ENCODE data around the gene NUCKS1. TPM values are rescaled to one million over a fixed set of nuclear protein-coding genes. Genes with fewer than 3 reads are reported as not detected.

NUCKS1 gene
- total and polyA plus RNA-seq, 2 of the 8 experiments (the other 6 are each of a cell fraction or from before 2014, with no cell fraction given): 126 to 461 TPM

GRCh38 chr1:205670611-205671430 is 79.2 kb downstream of the NUCKS1 start:
- H3K79me1 ChIP-seq (ENCODE audit: low read depth, low read length): peaks cover 15% of the 10 kb centered on the region
- peak overlapping the region; percentile 92 for H4K5ac ChIP-seq (ENCODE audit: insufficient read length, low read depth, low read length)
- peak overlapping the region; percentile 96 for H3K18ac ChIP-seq (ENCODE audit: extremely low read depth, low read length)
- H3K4me3 ChIP-seq (ENCODE audit: extremely low read depth in 1 of 4, insufficient read depth in 2 of 4, low read depth in 3 of 4, low read length in 4 of 4): peak overlapping the region in 3 of 4 experiments; percentile 14 to 49 (median 32); a peak in 6 of 8 replicates
- H2BK12ac ChIP-seq (ENCODE audit: low read depth, low read length): peak overlapping the region; percentile 100
- peak overlapping the region; percentile 99 for H2BK15ac ChIP-seq (ENCODE audit: low read length)
- H4K8ac ChIP-seq (ENCODE audit: extremely low read depth, insufficient read depth, low read length): peak overlapping the region; percentile 60; the same call in 1 of the 2 replicates
- peak overlapping the region; percentile 81 for H3K27ac ChIP-seq (ENCODE audit: low read depth, low read length)
- H3K23me2 ChIP-seq (ENCODE audit: low read depth, low read length): no peaks in the 10 kb centered on the region
- H3K4me1 ChIP-seq (replicated peaks in 1 of 4; ENCODE audit: control insufficient read depth in 3 of 4, insufficient read depth in 4 of 4, low read length in 3 of 4): peaks cover 17 to 53% (median 42%) of the 10 kb centered on the region in 4 experiments
- H2BK20ac ChIP-seq (ENCODE audit: low read length): peak overlapping the region; percentile 90
- peaks cover 0 to 46% of the 10 kb centered on the region in 2 experiments; a peak in 2 of 4 replicates for H3K79me2 ChIP-seq (ENCODE audit: control insufficient read depth in 1 of 2, insufficient read depth in 2 of 2, low read length in 2 of 2)
- H4K91ac ChIP-seq (replicated peaks; ENCODE audit: insufficient read length, low read length): peak overlapping the region; percentile 56
- peak overlapping the region; percentile 52 for H3K56ac ChIP-seq (replicated peaks; ENCODE audit: insufficient read length, low read depth, low read length)
- no peak overlapping the region for H3K14ac ChIP-seq (ENCODE audit: insufficient read length)
- peak overlapping the region in 2 of 4 experiments; percentile 43 to 48; a peak in 4 of 7 replicates for H3K9ac ChIP-seq (replicated peaks in 1 of 4; ENCODE audit: extremely low read depth in 1 of 4, low read depth in 3 of 4, low read length in 3 of 4)
- H3K4me2 ChIP-seq (ENCODE audit: insufficient read depth in 1 of 2, low read depth in 2 of 2, low read length in 2 of 2): peak overlapping the region; percentile 64 to 77
- no peaks in the 10 kb centered on the region for H3K27me3 ChIP-seq (replicated peaks in 1 of 4; ENCODE audit: control insufficient read depth in 3 of 4, extremely low read depth in 1 of 4, insufficient read depth in 3 of 4, low read length in 3 of 4)
- H2AK5ac ChIP-seq (ENCODE audit: low read depth, low read length): peak overlapping the region; percentile 93
- DNase-seq (ENCODE audit: low read depth in 1 of 2, low spot score in 2 of 2) (peak in 1 of 2 experiments; percentile 70), FAIRE-seq (no peak)
- no peaks in the 10 kb centered on the region for H3K36me3 ChIP-seq (ENCODE audit: control insufficient read depth in 2 of 4, insufficient read depth in 4 of 4, low read length in 3 of 4)
- ChIA-PET CTCF (ENCODE audit: partially characterized antibody) (interaction anchor here (0.6 to 18.5 kb wide), 11 partner anchors 8 to 274 kb away, joined by 3 to 856 read pairs (median 5); partner anchors contain the start of gene SLC45A3), POLR2A (ENCODE audit: partially characterized antibody) (interaction anchor here (0.9 to 19.3 kb wide), 12 partner anchors 9 to 78 kb away, joined by 3 to 241 read pairs (median 4); partner anchors contain the start of gene SLC45A3)
- H3K9me3 ChIP-seq (ENCODE audit: insufficient read depth in 2 of 2, low read depth in 1 of 2, low read length in 1 of 2): no peaks in the 10 kb centered on the region
- H2AFZ ChIP-seq (ENCODE audit: low read length): no peak overlapping the region
- peak overlapping the region; percentile 34 for H2BK120ac ChIP-seq (replicated peaks; ENCODE audit: low read depth, low read length)
- H3K4ac ChIP-seq (replicated peaks; ENCODE audit: insufficient read length, low read depth, low read length): peak overlapping the region; percentile 24
- H3K23ac ChIP-seq (ENCODE audit: insufficient read length): no peak overlapping the region
- 19% methylated on average over 13 of the region's 13 CpGs; no CpG with 5 or more reads in 1 of the 2 experiments for WGBS, 2 experiments (ENCODE audit: extremely low coverage in 1 of 2, insufficient coverage in 1 of 2, insufficient read length in 1 of 2, insufficient replicate concordance in 2 of 2, low coverage in 1 of 2, low lambda C conversion rate in 2 of 2, missing lambda C conversion rate in 1 of 2)
- H4K20me1 ChIP-seq (replicated peaks in 1 of 2; ENCODE audit: control insufficient read depth in 1 of 2, insufficient read depth in 2 of 2, low read length in 2 of 2): no peaks in the 10 kb centered on the region
- H2BK5ac ChIP-seq (ENCODE audit: low read depth, low read length): peak overlapping the region; percentile 95
- TF ChIP-seq HDAC2 (IDR thresholded peaks at IDR 0.05; ENCODE audit: borderline replicate concordance in 1 of 2, low read depth in 2 of 2, low read length in 2 of 2): peak in 1 of 2 experiments; percentile 67; a peak in 1 of 4 replicates
- peak; percentile 27; the same call in 1 of the 2 replicates for TF ChIP-seq E2F6 (IDR thresholded peaks at IDR 0.05)
- peak; percentile 54 for TF ChIP-seq CTBP2 (IDR thresholded peaks at IDR 0.05; ENCODE audit: borderline replicate concordance, insufficient read depth, insufficient read length, low read length)
- no peak for TF ChIP-seq EP300 (IDR thresholded peaks at IDR 0.05; ENCODE audit: borderline replicate concordance in 1 of 2, low read depth in 2 of 2, low read length in 2 of 2)
- TF ChIP-seq ASH2L (IDR thresholded peaks at IDR 0.05; ENCODE audit: low read length): peak; percentile 91
- TF ChIP-seq KDM4A (IDR thresholded peaks at IDR 0.05; ENCODE audit: low read depth, low read length, severe bottlenecking): no peak
- TF ChIP-seq RFX5 (IDR thresholded peaks at IDR 0.05; ENCODE audit: borderline replicate concordance, low read depth, low read length): no peak
- no peak for TF ChIP-seq BACH1 (IDR thresholded peaks at IDR 0.05; ENCODE audit: low read length)

Data from H1 (cell line).